Esophagus (tissue), 2 donors: ENCODE measurements around the gene LIPM. TPM values are rescaled to one million over a fixed set of nuclear protein-coding genes. Genes with fewer than 3 reads are reported as not detected.
A peak's percentile ranks its signal among the peaks of the same experiment; 100 is the strongest.

Experiments used
- H3K27ac ChIP-seq, 2 donors: one replicate each; pipeline ENCODE4 v1.5.1; 2013; ENCODE audit warnings: low read depth in 2 of 2, mild to moderate bottlenecking in 2 of 2, inconsistent platforms in 1 of 2, low read length in 1 of 2, moderate library complexity in 1 of 2
- H3K27me3 ChIP-seq, 2 donors: one replicate each; pipeline ENCODE4 v1.6.1; 2013; ENCODE audit warnings: low read length in 2 of 2, control low read depth in 1 of 2, mild to moderate bottlenecking in 1 of 2; ENCODE audit not compliant: insufficient read depth in 2 of 2, control insufficient read depth in 1 of 2
- H3K36me3 ChIP-seq, 2 donors: one replicate each; pipeline ENCODE4 v1.6.1; 2013; ENCODE audit warnings: low read length in 1 of 2; ENCODE audit not compliant: control insufficient read depth in 2 of 2, insufficient read depth in 2 of 2
- H3K4me1 ChIP-seq, 2 donors: one replicate each; pipeline ENCODE4 v1.6.1; 2013; ENCODE audit warnings: low read length in 1 of 2; ENCODE audit not compliant: control insufficient read depth in 2 of 2, insufficient read depth in 2 of 2
- H3K4me3 ChIP-seq, 2 donors: one replicate each; pipeline ENCODE4 v1.5.1; 2013; ENCODE audit warnings: low read length in 2 of 2, mild to moderate bottlenecking in 2 of 2, low read depth in 1 of 2, moderate library complexity in 1 of 2
- H3K9me3 ChIP-seq, 2 donors: one replicate each; pipeline ENCODE4 v1.6.1; 2013; ENCODE audit warnings: mild to moderate bottlenecking in 2 of 2, low read depth in 1 of 2, low read length in 1 of 2, moderate library complexity in 1 of 2; ENCODE audit not compliant: control insufficient read depth in 2 of 2, insufficient read depth in 1 of 2
- WGBS, 2 donors: extraction: QIAGEN DNeasy Blood & Tissue Kit; methylation state at CpG; one replicate each; pipeline ENCODE4 v1.1.7; 2013; 5-methylcytosine and 5-hydroxymethylcytosine counted together
- polyA plus RNA-seq, 2 donors: library from polyadenylated mRNA; stranded (reverse); fragments of 200-250 nt; gene quantifications; one replicate each; pipeline ENCODE4 v1.2.3, GENCODE V29; 2013
- donor health status: healthy with polysubstance abuse.
- donor health status: Bipolar disorder and iron deficiency.

LIPM gene
- polyA plus RNA-seq, 2 donors = not detected

DNA sequence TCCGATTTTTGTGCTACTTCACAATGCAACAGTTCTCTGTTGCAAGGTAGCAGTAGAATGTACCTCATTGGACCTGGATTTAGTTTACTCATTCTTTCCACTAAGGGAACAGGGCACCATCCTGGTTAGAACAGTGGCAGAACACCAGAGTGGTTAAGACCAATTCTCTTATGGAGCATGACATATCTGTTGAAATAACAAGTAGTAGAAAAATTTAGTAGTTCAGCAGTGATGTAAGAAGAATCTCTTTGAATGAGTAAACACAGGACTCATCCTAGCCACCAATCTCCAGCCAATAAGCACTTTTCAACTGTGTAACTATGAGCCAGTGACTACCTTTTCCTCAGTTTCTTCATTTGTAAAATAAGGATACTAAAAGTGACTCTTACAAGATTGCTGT lies 46.7 kb downstream of the LIPM start:
- H3K27ac ChIP-seq = peak overlapping the region in 1 of 2 donors; percentile 21
- H3K4me3 ChIP-seq = peak overlapping the region in 1 of 2 donors; percentile 62
- no peaks in the 10 kb centered on the region for H3K36me3 ChIP-seq
- no peaks in the 10 kb centered on the region for H3K27me3 ChIP-seq
- no peaks in the 10 kb centered on the region for H3K9me3 ChIP-seq
- 90 to 96% methylated on average over 1 of the region's 1 CpG for WGBS, 2 donors
- H3K4me1 ChIP-seq = no peaks in the 10 kb centered on the region

DNA sequence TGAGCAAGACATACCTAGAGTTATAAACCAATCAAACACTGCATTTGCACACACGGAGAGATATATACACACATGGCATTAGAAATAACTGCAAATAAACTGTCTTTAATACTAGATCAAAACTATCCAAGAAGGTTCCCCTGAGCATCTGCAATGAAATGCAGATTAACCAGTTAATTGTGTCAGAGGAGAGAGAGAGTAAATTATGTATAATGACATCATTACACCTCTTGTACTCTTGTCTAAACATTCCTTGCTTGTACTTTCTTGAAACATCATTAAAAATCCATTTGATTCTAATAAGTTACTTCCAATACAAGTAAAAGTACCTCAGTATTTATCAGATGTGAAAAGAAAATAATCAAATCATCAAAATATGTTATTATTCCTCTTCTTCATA lies 48.2 kb downstream of the LIPM start:
- Histone ChIP-seq H3K27me3 (no peaks in the 10 kb centered on the region), H3K36me3 (no peaks in the 10 kb centered on the region), H3K4me3 (peak overlapping the region in 1 of 2 donors; percentile 62), H3K9me3 (no peaks in the 10 kb centered on the region), H3K27ac (peak overlapping the region in 1 of 2 donors; percentile 15), H3K4me1 (no peaks in the 10 kb centered on the region)
- WGBS, 2 donors = 44 to 52% methylated on average over 1 of the region's 1 CpG

DNA sequence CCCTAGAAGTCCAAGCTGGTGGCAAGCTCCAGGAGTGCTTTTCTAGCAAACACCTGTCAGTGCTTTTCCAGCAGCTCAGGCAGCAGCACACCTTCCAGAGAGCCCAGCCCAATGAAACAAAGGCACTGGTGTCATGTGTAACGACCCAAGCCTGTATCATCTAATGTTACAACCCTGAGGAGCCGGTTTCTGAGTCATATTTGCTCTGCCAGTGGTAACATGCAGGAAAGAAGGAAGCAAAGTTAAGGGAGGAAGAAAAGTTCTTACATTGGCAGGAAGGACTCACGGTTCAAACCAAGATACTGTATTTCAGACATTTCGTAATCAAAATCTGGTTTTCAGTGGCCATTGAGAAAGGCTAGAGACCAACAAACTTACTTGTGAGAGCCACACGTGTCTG lies 49.2 kb downstream of the LIPM start, which contains the start of gene ANKRD22:
Gene ANKRD22 (minus strand): TSS at position 139 of the 400 bp plus-strand sequence. CDS start 237 bp downstream, outside the sequence.
- no peaks in the 10 kb centered on the region for H3K27me3 ChIP-seq
- H3K27ac ChIP-seq = peak within 1 kb of the TSS; percentile 76 to 80
- H3K36me3 ChIP-seq = no peaks in the 10 kb centered on the region
- no peaks in the 10 kb centered on the region for H3K4me1 ChIP-seq
- no peaks in the 10 kb centered on the region for H3K9me3 ChIP-seq
- peak within 1 kb of the TSS; percentile 19 to 62 for H3K4me3 ChIP-seq
- 36 to 38% methylated on average over 5 of the region's 5 CpGs for WGBS, 2 donors

DNA sequence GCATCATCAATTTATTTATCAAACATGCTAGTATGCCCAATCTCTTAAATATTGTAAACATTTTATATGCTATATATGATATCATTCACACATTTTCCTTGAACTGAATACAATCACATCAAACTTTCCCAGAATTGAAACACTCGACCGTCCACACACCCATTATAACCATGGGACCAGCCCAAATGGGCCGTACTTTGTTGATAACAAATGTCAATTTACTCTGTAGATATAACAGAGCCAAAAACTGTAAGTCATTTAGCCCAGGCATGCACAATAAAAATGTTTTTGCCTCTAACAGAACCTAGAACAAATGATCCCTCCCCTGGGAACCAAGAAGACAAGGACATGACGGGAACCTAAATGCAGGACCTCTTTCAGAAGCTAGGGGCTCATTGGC lies 49.8 kb downstream of the LIPM start:
- WGBS, 2 donors = 57 to 61% methylated on average over 4 of the region's 4 CpGs
- Histone ChIP-seq H3K4me3 (no peak overlapping the region), H3K4me1 (no peaks in the 10 kb centered on the region), H3K27me3 (no peaks in the 10 kb centered on the region), H3K27ac (no peak overlapping the region), H3K36me3 (no peaks in the 10 kb centered on the region), H3K9me3 (no peaks in the 10 kb centered on the region)

DNA sequence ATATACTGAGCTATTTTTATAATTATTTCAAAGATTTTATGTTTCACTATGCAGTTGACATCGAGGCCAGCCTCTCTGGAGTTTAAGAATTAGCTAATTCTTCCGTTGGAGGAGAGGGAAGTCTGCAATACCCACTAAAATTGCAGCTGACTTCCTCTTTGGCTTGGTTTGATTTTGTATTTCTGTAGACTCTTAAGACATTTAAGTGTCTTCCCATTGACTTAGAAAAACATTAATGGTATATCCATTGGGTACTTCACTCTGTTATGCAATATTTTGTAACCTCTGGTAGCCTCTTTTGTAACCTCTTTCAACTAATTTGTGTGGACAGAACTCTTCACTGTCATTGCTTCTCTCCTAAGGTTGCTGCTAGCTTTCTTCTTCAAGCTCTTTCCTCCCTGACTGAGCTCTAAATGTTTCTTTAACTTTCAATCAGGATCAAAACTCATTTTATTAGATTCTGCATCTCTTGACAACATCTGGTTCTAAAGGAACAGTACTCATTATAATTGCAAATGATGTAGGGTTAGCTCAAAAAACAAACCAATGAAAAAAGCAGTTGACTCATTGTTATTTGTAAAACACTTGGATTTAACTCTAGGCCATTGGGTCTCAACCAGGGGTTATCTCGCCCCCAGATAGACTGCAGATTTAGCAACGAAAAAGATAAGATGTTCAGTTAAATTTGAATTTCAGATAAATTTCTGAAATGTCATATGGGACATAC lies 50.8 kb downstream of the LIPM start:
- Histone ChIP-seq H3K4me1 (no peaks in the 10 kb centered on the region), H3K27ac (no peak overlapping the region), H3K4me3 (no peak overlapping the region), H3K36me3 (no peaks in the 10 kb centered on the region), H3K27me3 (no peaks in the 10 kb centered on the region), H3K9me3 (no peaks in the 10 kb centered on the region)
- 73 to 81% methylated on average over 4 of the region's 4 CpGs for WGBS, 2 donors

DNA sequence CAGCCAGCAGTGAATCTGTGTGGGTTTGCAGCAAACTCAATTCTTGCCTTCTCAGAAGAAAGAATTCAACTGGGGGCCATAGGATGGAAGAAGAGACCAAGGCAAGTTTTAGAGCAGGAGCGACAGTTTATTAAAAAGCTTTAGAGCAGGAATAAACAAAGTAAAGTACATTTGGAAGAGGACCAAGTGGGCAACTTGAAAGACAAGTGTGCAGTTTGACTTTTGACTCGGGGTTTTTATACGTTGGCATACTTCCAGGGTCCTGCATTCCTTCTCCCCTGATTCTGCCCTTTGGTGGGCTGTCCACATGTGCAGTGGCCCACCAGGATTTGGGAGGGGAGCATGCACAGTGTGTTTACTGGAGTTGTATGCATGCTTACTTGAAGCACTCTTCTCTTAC lies 52.2 kb downstream of the LIPM start:
- Histone ChIP-seq H3K27ac (no peak overlapping the region), H3K9me3 (no peaks in the 10 kb centered on the region), H3K27me3 (no peaks in the 10 kb centered on the region), H3K36me3 (no peaks in the 10 kb centered on the region), H3K4me3 (no peak overlapping the region), H3K4me1 (no peaks in the 10 kb centered on the region)
- WGBS, 2 donors = 33 to 49% methylated on average over 3 of the region's 3 CpGs

DNA sequence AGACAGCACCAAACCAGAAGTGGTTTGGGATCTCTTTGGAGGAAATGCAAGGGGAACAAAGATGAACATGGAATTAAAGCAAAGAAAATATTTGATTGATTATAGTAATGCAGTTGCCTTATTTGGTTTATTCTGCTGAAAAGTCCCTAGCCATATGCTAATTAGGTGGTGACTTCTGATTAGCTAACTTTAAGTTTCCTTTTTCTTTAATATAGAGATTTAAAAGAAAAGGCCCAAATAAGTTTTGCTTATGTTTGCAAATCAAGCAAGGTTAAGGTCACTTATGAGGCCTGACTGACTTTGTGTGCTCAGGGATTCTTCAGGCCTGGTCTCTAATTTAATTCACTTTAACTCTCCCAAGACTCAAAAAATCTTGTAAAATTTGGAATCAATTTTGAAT lies 55.3 kb downstream of the LIPM start:
- Histone ChIP-seq H3K4me3 (no peak overlapping the region), H3K9me3 (no peaks in the 10 kb centered on the region), H3K27ac (no peak overlapping the region), H3K27me3 (no peaks in the 10 kb centered on the region), H3K36me3 (no peaks in the 10 kb centered on the region), H3K4me1 (no peaks in the 10 kb centered on the region)

DNA sequence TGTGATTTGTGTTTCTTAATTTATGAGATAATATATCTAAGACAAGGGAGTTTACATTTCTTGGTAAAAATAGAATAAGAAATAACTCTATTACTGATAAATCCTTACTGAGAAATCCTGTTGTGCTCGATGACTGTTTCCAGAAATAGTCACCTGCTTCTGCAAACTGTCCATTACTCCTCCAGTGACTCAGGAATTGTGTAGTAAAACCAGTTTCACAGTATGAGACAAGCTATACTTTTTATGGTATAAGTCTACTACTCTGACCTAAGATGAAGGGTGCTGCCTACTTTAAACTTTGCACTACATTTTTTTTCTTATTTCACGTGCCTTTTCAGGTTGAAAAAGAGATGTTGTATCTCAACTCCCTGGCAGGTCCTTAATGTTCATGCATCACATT lies 56.0 kb downstream of the LIPM start:
- H3K27me3 ChIP-seq = no peaks in the 10 kb centered on the region
- H3K27ac ChIP-seq = no peak overlapping the region
- WGBS, 2 donors = 29 to 35% methylated on average over 2 of the region's 2 CpGs
- no peak overlapping the region for H3K4me3 ChIP-seq
- no peaks in the 10 kb centered on the region for H3K36me3 ChIP-seq
- no peaks in the 10 kb centered on the region for H3K9me3 ChIP-seq
- no peaks in the 10 kb centered on the region for H3K4me1 ChIP-seq

DNA sequence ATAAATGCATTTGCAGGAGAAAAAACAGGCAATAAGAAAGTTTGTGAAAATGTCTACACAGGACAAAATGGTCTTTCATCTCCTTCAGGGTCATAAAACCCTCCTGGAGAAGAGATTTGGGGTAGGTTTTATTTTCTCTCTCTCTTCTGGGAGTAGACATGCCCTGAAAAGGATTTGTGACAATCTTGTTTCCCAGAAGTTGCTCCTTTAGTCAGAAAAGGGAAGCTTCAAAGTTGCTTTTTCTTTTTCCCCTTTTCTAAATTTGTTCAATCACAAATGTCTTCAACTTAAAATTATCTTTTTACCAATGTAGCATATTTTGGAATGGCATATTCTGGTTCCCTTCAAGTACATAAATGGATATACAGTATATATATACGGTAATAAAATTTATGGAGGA lies 58.5 kb downstream of the LIPM start:
- Histone ChIP-seq H3K27ac (no peak overlapping the region), H3K4me3 (no peak overlapping the region), H3K27me3 (no peaks in the 10 kb centered on the region), H3K36me3 (no peaks in the 10 kb centered on the region), H3K9me3 (no peaks in the 10 kb centered on the region), H3K4me1 (peaks cover 0 to 3% of the 10 kb centered on the region in 2 donors)
- 55 to 94% methylated on average over 1 of the region's 1 CpG for WGBS, 2 donors

DNA sequence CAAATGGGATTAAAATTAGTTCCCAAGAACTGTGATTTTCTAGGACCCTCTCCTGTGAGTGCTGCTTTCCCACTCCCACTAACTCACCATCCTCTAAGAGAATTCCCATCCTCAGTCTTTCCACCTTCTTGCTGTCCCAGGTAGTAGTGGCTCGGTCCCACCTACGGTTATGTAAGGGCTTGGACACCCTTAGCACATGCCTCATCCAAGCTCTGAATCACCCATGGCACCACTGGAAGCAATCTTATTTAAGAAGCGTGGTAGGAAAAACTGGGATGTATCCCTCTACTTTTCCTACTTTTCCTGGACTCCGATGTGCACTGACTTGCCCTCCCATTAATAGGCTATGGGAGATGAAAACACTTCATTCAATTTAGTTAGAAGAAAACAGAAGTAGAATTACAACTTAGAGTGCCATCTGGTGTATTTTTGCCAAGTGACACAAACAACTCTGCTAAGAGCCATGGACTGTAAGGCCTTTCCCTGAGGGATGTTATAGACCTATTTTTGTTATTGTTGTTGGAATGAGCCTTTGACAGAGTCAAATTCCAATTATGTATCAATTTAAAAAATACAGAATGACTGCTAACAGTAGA lies 62.8 kb downstream of the LIPM start:
- peaks cover 0 to 3% of the 10 kb centered on the region in 2 donors for H3K4me1 ChIP-seq
- H3K4me3 ChIP-seq = no peak overlapping the region
- no peaks in the 10 kb centered on the region for H3K9me3 ChIP-seq
- no peaks in the 10 kb centered on the region for H3K27me3 ChIP-seq
- WGBS, 2 donors = 59 to 72% methylated on average over 4 of the region's 4 CpGs
- H3K27ac ChIP-seq = peak overlapping the region; percentile 20 to 21
- no peaks in the 10 kb centered on the region for H3K36me3 ChIP-seq
